Measurements from ENCODE around the gene VEGFD.

The VEGFD gene

DNA sequence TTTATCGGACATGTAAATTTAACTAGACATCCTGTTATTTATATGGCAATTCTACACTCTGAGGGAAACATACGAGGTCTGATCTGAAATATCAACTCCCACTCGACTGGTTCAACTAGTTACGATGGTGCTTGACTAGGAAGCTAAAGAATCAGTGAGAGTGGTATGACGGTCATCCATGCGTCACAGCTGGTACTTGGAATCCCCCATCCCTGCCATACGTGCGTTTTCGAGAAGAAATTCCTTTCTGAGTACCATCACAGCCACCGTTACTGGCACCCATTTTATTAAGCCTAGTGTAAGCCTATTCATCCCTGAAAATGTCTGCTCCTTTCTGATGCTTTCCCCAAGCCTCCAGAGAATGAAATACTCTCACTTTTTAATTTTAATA lies 48.2 kb downstream of the VEGFD start:
- CTCF ChIA-PET = no interaction called here
- TF ChIP-seq SUZ12 (IDR thresholded peaks at IDR 0.05) (no peak), FOXK2 (IDR thresholded peaks at IDR 0.05) (no peak), SP1 (IDR thresholded peaks at IDR 0.05) (no peak), ZNF384 (IDR thresholded peaks at IDR 0.05) (no peak), BHLHE40 (IDR thresholded peaks at IDR 0.05; ENCODE audit: borderline replicate concordance) (no peak), HDGF (IDR thresholded peaks at IDR 0.05; ENCODE audit: borderline replicate concordance) (no peak), TARDBP (IDR thresholded peaks at IDR 0.05) (no peak), L3MBTL2 (conservative IDR thresholded peaks at IDR 0.05) (no peak), FOXA1 (IDR thresholded peaks at IDR 0.05) (no peak), ARNT (IDR thresholded peaks at IDR 0.05) (no peak), LEF1 (IDR thresholded peaks at IDR 0.05; ENCODE audit: borderline replicate concordance) (no peak)
- TF ChIP-seq, protein P1, sequence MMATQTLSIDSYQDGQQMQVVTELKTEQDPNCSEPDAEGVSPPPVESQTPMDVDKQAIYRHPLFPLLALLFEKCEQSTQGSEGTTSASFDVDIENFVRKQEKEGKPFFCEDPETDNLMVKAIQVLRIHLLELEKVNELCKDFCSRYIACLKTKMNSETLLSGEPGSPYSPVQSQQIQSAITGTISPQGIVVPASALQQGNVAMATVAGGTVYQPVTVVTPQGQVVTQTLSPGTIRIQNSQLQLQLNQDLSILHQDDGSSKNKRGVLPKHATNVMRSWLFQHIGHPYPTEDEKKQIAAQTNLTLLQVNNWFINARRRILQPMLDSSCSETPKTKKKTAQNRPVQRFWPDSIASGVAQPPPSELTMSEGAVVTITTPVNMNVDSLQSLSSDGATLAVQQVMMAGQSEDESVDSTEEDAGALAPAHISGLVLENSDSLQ (IDR thresholded peaks at IDR 0.05) = no peak
- DNase-seq (ENCODE audit: extremely low spot score) = no peak
- POLR2A ChIA-PET = no interaction called here

DNA sequence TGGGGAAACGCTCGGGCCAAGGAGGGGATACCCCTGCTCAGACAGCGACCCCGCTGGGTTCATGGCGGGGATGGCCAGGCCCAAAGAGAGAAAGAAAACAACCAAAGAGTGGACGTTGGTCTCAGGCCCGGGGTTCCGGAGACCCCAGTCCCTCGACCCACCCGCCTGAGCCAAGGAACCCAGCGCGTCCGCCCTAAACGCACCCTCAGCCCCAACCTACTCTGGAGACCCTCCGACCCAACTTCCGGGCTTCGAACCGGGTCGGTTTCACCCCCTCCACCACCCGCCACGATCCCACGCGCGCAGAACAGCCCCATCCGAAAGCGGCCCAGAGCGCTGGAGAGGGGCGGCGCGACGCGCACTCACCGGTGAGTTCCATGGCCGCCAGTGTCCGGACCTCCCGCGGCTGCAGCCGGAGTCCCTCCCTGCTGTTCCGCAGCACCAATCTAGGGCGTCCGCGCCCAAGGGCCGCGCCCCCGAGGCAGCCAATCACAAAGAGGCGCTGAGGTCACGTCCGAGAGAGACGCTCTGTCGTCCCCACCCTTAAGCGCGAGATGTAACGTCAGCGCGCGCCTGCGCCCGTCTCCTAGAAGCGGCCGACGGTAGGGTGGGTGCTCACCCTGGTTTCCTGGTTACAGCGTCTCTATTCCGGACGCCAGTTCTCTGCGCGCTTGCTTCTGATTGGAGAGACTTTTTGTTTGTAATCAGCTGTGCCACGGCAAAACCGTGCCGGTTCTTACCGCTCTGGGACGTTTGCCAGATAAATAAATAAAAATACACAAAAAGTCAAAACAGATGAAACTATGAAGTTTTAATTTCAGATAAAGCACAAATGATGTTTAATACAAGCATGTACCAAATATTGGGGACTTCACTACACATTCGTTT lies 48.8 kb downstream of the VEGFD start, which contains the start of gene PIGA:
TSS of gene PIGA (minus strand) at position 389 of the 888 bp plus-strand sequence. CDS start 3,593 bp downstream, outside the sequence.
- TF ChIP-seq L3MBTL2 (conservative IDR thresholded peaks at IDR 0.05) = peak; percentile 4; the same call in 1 of the 2 replicates
- TF ChIP-seq, protein P1 (IDR thresholded peaks at IDR 0.05) = peak; percentile 59
- no peak for TF ChIP-seq CTBP1 (IDR thresholded peaks at IDR 0.05; ENCODE audit: borderline replicate concordance)
- POLR2A ChIA-PET = interaction anchor here (0.9 kb wide), 1 partner anchor 123 kb away, joined by 3 read pairs; no protein-coding TSS in a partner anchor
- CTCF ChIA-PET = no interaction called here

DNA sequence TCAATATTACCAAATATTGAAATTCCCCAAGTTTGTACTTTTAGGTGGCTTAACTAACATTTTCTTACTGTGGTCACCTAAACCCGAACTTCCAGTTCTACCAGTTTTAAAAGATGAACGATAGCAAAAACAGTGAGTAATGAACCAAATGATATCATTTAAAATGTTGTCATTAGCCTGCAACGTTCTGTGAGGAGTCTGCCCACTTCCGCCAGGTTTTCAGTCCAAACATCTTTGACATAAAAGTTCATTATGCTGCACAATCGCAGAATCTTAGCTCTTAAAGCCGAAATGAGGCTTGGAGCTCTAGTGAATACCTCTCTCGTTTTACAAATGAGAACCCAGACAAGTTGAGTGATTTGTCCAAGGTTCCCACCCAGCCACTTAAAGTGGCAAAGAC lies 49.7 kb downstream of the VEGFD start:
- no peak for TF ChIP-seq FOXM1 (IDR thresholded peaks at IDR 0.05; ENCODE audit: borderline replicate concordance)
- TF ChIP-seq SP1 (IDR thresholded peaks at IDR 0.05) = no peak
- TF ChIP-seq L3MBTL2 (conservative IDR thresholded peaks at IDR 0.05) = no peak
- TF ChIP-seq HDGF (IDR thresholded peaks at IDR 0.05; ENCODE audit: borderline replicate concordance) = no peak
- TF ChIP-seq SUZ12 (IDR thresholded peaks at IDR 0.05) = no peak
- TF ChIP-seq ZNF384 (IDR thresholded peaks at IDR 0.05) = no peak
- TF ChIP-seq ARNT (IDR thresholded peaks at IDR 0.05) = no peak
- TF ChIP-seq NFRKB (IDR thresholded peaks at IDR 0.05) = no peak
- TF ChIP-seq FOXK2 (IDR thresholded peaks at IDR 0.05) = no peak
- no peak for TF ChIP-seq ELF4 (IDR thresholded peaks at IDR 0.05)
- TF ChIP-seq TARDBP (IDR thresholded peaks at IDR 0.05) = no peak
- TF ChIP-seq, protein P1 (IDR thresholded peaks at IDR 0.05) = no peak
- no peak for TF ChIP-seq CTBP1 (IDR thresholded peaks at IDR 0.05; ENCODE audit: borderline replicate concordance)
- TF ChIP-seq LEF1 (IDR thresholded peaks at IDR 0.05; ENCODE audit: borderline replicate concordance) = no peak
- TF ChIP-seq FOXA1 (IDR thresholded peaks at IDR 0.05) = no peak
- no peak for TF ChIP-seq BHLHE40 (IDR thresholded peaks at IDR 0.05; ENCODE audit: borderline replicate concordance)
- CTCF ChIA-PET = interaction anchor here (1.1 kb wide), 1 partner anchor 131 kb away, joined by 3 read pairs; no protein-coding TSS in a partner anchor
- POLR2A ChIA-PET = interaction anchor here (0.9 kb wide), 1 partner anchor 124 kb away, joined by 3 read pairs; no protein-coding TSS in a partner anchor
- DNase-seq (ENCODE audit: extremely low spot score) = no peak

More for the DNA sequence above, 48.8 kb downstream of the VEGFD start, which contains the start of gene PIGA:
- DNase-seq (ENCODE audit: extremely low spot score) = peak; percentile 88

DNA sequence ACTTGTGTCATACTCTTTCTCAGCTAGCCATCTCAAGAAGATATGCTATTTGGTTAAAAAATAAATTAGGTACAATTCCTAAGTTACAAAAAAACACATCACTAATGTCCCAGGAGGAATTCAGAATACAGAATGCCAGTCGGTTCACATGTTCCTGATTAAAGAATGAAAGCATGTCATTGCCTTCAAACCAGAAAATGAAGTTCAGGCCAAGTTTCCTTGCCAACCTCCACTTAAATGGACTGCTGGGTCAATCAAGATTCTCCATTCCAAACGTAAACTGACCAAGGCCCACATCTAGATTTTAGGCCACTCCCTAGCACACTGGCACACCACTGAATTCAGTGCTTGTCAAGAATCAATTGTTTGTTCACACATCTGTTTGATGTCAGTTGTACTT lies 55.4 kb downstream of the VEGFD start:
- TF ChIP-seq HDGF (IDR thresholded peaks at IDR 0.05; ENCODE audit: borderline replicate concordance) (no peak), ELF4 (IDR thresholded peaks at IDR 0.05) (no peak), FOXK2 (IDR thresholded peaks at IDR 0.05) (no peak), CTBP1 (IDR thresholded peaks at IDR 0.05; ENCODE audit: borderline replicate concordance) (no peak), FOXA1 (IDR thresholded peaks at IDR 0.05) (no peak), SUZ12 (IDR thresholded peaks at IDR 0.05) (no peak), ZNF384 (IDR thresholded peaks at IDR 0.05) (no peak), SP1 (IDR thresholded peaks at IDR 0.05) (no peak), L3MBTL2 (conservative IDR thresholded peaks at IDR 0.05) (no peak)
- TF ChIP-seq, protein P1 (IDR thresholded peaks at IDR 0.05) = no peak
- no peak for DNase-seq (ENCODE audit: extremely low spot score)
- ChIA-PET POLR2A (no interaction called here), CTCF (no interaction called here)

DNA sequence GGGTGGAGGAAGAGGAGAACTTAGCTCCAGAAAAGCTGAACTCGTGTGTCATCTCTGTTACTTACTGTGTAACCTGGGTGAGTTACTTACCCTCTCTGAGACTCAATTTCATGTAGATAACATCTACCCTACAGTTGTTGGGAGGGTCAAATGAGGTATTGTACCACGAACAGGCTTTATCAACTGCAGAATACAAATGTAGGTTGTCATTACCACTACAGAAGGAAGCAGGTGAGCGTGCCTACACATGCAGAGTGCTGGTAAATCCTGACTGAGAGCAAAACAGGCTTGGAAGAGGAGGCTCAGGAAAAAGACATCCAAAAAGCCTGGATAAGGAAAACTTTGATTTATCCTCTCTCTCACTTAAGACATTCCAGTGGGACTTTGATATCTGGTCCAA lies 56.1 kb downstream of the VEGFD start:
- CTCF ChIA-PET = no interaction called here
- no peak for DNase-seq (ENCODE audit: extremely low spot score)
- POLR2A ChIA-PET = no interaction called here
- TF ChIP-seq SP1 (IDR thresholded peaks at IDR 0.05) = no peak
- TF ChIP-seq FOXM1 (IDR thresholded peaks at IDR 0.05; ENCODE audit: borderline replicate concordance) = no peak
- TF ChIP-seq LEF1 (IDR thresholded peaks at IDR 0.05; ENCODE audit: borderline replicate concordance) = no peak
- TF ChIP-seq, protein P1 (IDR thresholded peaks at IDR 0.05) = no peak
